ENCODE results near the gene MYO1E.

The MYO1E gene

GRCh38 chr15:59250249-59250648 is 122.4 kb downstream of the MYO1E start:
- no peak for TF ChIP-seq CTCF (IDR thresholded peaks at IDR 0.05; ENCODE audit: low read length, missing control alignments)

GRCh38 chr15:59249816-59250215 is 122.9 kb downstream of the MYO1E start:
- no peak overlapping the region for H3K4me3 ChIP-seq (replicated peaks; ENCODE audit: low read depth, low read length)
- no peak for TF ChIP-seq CTCF (IDR thresholded peaks at IDR 0.05; ENCODE audit: low read length, missing control alignments)
- DNase-seq (ENCODE audit: low read depth): no peak

More at GRCh38 chr15:59250249-59250648, 122.4 kb downstream of the MYO1E start:
- no peak overlapping the region for H3K4me3 ChIP-seq (replicated peaks; ENCODE audit: low read depth, low read length)
- DNase-seq (ENCODE audit: low read depth): no peak

GRCh38 chr15:59247364-59247763 is 125.3 kb downstream of the MYO1E start:
- peak; percentile 89 for DNase-seq (ENCODE audit: low read depth)
- no peak overlapping the region for H3K4me3 ChIP-seq (replicated peaks; ENCODE audit: low read depth, low read length)
- peak; percentile 78 for TF ChIP-seq CTCF (IDR thresholded peaks at IDR 0.05; ENCODE audit: low read length, missing control alignments)

- H3K4me3 ChIP-seq (replicated peaks; ENCODE audit: low read depth, low read length): no peak overlapping the region
- no peak for TF ChIP-seq CTCF (IDR thresholded peaks at IDR 0.05; ENCODE audit: low read length, missing control alignments)
- DNase-seq (ENCODE audit: low read depth): no peak
These were observed 127.1 kb downstream of the MYO1E start for GRCh38 chr15:59245559-59245958.

- DNase-seq (ENCODE audit: low read depth): no peak
- TF ChIP-seq CTCF (IDR thresholded peaks at IDR 0.05; ENCODE audit: low read length, missing control alignments): no peak
- H3K4me3 ChIP-seq (replicated peaks; ENCODE audit: low read depth, low read length): no peak overlapping the region
These were observed 128.3 kb downstream of the MYO1E start for GRCh38 chr15:59244337-59244736.

GRCh38 chr15:59243622-59244021 is 129.0 kb downstream of the MYO1E start:
- TF ChIP-seq CTCF (IDR thresholded peaks at IDR 0.05; ENCODE audit: low read length, missing control alignments): no peak
- DNase-seq (ENCODE audit: low read depth): no peak
- no peak overlapping the region for H3K4me3 ChIP-seq (replicated peaks; ENCODE audit: low read depth, low read length)

- DNase-seq (ENCODE audit: low read depth): no peak
- no peak for TF ChIP-seq CTCF (IDR thresholded peaks at IDR 0.05; ENCODE audit: low read length, missing control alignments)
These were observed 130.0 kb downstream of the MYO1E start for GRCh38 chr15:59242649-59243048.

More at GRCh38 chr15:59242649-59243048, 130.0 kb downstream of the MYO1E start:
- H3K4me3 ChIP-seq (replicated peaks; ENCODE audit: low read depth, low read length): no peak overlapping the region
